ENCODE measurements around the gene AJAP1.

DNA sequence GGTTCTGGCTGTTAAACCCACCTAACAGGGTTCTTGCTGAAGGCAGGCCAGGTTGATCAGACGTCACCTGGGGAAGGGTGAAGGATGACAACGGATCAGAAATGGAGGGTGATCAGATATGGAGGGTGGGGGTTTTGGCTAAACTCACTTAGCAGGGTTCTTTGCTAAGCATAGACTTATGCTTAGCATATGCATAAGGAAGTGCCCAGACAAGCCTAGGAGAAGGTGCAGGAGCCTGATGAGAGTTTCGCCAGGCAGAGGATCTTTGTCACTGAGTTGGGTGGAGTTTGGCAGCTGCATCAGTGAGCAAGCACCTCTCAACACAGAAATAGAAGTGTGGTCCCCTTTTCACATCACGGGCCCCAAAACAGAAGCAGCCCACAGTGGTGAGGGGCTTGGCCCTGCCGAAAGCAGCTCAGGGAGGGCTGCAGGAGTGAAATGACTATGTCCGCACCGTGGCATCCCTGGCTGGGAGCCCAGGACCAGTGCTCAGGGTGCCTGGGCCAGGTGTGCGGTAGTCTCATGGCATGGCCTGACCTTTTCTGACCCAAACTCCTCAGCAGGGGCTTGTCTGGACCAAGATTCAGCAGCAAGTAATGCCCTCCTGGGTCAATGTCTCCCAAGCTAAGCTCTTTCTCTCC lies 101.6 kb downstream of the AJAP1 start:
- TF ChIP-seq JUN (CRISPR knock-in tag; IDR thresholded peaks at IDR 0.05) (no peak), THYN1 (CRISPR knock-in tag; IDR thresholded peaks at IDR 0.05; ENCODE audit: borderline replicate concordance, low read depth) (no peak), EP300 (IDR thresholded peaks at IDR 0.05; ENCODE audit: low read depth in 2 of 2, low read length in 2 of 2) (no peak), EP300 (CRISPR knock-in tag; IDR thresholded peaks at IDR 0.05; ENCODE audit: borderline replicate concordance) (no peak), ZNF446 (CRISPR knock-in tag; IDR thresholded peaks at IDR 0.05) (no peak), ZNF7 (CRISPR knock-in tag; IDR thresholded peaks at IDR 0.05) (no peak), MAFK (conservative IDR thresholded peaks at IDR 0.05 in 1 of 2, IDR thresholded peaks at IDR 0.05 in 1 of 2; ENCODE audit: low read length in 2 of 2) (no peak), SUZ12 (IDR thresholded peaks at IDR 0.05; ENCODE audit: low read depth, low read length) (no peak), YY1 (IDR thresholded peaks at IDR 0.05; ENCODE audit: insufficient read depth, insufficient replicate concordance, low read depth, low read length) (no peak)
- TF ChIP-seq, protein P1, sequence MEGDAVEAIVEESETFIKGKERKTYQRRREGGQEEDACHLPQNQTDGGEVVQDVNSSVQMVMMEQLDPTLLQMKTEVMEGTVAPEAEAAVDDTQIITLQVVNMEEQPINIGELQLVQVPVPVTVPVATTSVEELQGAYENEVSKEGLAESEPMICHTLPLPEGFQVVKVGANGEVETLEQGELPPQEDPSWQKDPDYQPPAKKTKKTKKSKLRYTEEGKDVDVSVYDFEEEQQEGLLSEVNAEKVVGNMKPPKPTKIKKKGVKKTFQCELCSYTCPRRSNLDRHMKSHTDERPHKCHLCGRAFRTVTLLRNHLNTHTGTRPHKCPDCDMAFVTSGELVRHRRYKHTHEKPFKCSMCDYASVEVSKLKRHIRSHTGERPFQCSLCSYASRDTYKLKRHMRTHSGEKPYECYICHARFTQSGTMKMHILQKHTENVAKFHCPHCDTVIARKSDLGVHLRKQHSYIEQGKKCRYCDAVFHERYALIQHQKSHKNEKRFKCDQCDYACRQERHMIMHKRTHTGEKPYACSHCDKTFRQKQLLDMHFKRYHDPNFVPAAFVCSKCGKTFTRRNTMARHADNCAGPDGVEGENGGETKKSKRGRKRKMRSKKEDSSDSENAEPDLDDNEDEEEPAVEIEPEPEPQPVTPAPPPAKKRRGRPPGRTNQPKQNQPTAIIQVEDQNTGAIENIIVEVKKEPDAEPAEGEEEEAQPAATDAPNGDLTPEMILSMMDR (CRISPR knock-in tag; IDR thresholded peaks at IDR 0.05), result no peak
- TF ChIP-seq, protein P2, sequence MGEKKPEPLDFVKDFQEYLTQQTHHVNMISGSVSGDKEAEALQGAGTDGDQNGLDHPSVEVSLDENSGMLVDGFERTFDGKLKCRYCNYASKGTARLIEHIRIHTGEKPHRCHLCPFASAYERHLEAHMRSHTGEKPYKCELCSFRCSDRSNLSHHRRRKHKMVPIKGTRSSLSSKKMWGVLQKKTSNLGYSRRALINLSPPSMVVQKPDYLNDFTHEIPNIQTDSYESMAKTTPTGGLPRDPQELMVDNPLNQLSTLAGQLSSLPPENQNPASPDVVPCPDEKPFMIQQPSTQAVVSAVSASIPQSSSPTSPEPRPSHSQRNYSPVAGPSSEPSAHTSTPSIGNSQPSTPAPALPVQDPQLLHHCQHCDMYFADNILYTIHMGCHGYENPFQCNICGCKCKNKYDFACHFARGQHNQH (CRISPR knock-in tag; IDR thresholded peaks at IDR 0.05), result no peak
- TF ChIP-seq, protein P3, sequence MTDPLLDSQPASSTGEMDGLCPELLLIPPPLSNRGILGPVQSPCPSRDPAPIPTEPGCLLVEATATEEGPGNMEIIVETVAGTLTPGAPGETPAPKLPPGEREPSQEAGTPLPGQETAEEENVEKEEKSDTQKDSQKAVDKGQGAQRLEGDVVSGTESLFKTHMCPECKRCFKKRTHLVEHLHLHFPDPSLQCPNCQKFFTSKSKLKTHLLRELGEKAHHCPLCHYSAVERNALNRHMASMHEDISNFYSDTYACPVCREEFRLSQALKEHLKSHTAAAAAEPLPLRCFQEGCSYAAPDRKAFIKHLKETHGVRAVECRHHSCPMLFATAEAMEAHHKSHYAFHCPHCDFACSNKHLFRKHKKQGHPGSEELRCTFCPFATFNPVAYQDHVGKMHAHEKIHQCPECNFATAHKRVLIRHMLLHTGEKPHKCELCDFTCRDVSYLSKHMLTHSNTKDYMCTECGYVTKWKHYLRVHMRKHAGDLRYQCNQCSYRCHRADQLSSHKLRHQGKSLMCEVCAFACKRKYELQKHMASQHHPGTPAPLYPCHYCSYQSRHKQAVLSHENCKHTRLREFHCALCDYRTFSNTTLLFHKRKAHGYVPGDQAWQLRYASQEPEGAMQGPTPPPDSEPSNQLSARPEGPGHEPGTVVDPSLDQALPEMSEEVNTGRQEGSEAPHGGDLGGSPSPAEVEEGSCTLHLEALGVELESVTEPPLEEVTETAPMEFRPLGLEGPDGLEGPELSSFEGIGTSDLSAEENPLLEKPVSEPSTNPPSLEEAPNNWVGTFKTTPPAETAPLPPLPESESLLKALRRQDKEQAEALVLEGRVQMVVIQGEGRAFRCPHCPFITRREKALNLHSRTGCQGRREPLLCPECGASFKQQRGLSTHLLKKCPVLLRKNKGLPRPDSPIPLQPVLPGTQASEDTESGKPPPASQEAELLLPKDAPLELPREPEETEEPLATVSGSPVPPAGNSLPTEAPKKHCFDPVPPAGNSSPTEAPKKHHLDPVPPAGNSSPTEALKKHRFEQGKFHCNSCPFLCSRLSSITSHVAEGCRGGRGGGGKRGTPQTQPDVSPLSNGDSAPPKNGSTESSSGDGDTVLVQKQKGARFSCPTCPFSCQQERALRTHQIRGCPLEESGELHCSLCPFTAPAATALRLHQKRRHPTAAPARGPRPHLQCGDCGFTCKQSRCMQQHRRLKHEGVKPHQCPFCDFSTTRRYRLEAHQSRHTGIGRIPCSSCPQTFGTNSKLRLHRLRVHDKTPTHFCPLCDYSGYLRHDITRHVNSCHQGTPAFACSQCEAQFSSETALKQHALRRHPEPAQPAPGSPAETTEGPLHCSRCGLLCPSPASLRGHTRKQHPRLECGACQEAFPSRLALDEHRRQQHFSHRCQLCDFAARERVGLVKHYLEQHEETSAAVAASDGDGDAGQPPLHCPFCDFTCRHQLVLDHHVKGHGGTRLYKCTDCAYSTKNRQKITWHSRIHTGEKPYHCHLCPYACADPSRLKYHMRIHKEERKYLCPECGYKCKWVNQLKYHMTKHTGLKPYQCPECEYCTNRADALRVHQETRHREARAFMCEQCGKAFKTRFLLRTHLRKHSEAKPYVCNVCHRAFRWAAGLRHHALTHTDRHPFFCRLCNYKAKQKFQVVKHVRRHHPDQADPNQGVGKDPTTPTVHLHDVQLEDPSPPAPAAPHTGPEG (CRISPR knock-in tag; IDR thresholded peaks at IDR 0.05), result no peak
- TF ChIP-seq, protein P4, sequence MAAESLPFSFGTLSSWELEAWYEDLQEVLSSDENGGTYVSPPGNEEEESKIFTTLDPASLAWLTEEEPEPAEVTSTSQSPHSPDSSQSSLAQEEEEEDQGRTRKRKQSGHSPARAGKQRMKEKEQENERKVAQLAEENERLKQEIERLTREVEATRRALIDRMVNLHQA (CRISPR knock-in tag; IDR thresholded peaks at IDR 0.05), result no peak
